Measurements from ENCODE around the gene ZNF566.

GRCh38 chr19:36398571-36398970 lies 90.8 kb downstream of the ZNF566 start:
- no peak for TF ChIP-seq CTCF (IDR thresholded peaks at IDR 0.05; ENCODE audit: low read length)
- no peak for TF ChIP-seq EZH2 (IDR thresholded peaks at IDR 0.05; ENCODE audit: borderline replicate concordance, low read length)

Data from OCI-LY1 (cell line).